GM19468 (cell line): ENCODE data around the gene TRIM71.
A peak's percentile ranks its signal among the peaks of the same experiment; 100 is the strongest.
"Not testable (repeated sequence)": the region's sequence is repeated elsewhere in the genome, so short reads cannot be mapped to it uniquely, and the experiment has no call there.

Source experiments
- ATAC-seq: cut with Tn5 transposase; IDR thresholded peaks from one replicate; pipeline ENCODE4 v1.9.1; 2021; ENCODE audit warnings: mild to moderate bottlenecking, moderate library complexity, moderate number of reproducible peaks; ENCODE audit not compliant: unreplicated experiment; ENCODE audit errors: extremely low read depth

The TRIM71 gene

DNA sequence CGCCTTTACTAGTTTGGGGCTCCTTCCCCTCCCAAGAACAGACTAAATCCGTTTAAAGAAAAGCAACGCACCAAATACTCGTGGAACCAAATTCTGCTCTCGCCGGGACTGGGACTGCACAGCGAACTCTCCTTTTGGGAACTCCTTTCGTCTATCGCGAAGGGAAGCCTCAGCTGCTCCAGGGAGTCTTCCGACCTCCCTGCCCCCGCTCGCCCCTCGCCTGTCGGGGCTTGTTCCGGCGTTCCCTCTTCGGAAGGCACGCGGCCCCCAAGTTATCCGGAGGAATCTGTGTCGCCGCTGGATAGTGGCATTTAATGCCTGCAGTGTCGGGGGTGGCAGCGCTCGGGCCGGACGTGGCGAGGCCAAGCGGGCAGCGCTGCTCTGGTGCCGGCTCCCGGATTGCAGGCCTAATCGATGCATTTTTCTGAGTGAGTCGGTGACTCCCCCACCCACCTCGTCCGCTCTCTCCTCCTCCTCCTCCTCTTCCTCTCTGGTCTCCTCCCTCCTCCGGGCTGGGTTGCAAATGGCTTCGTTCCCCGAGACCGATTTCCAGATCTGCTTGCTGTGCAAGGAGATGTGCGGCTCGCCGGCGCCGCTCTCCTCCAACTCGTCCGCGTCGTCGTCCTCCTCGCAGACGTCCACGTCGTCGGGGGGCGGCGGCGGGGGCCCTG lies at the start of gene TRIM71:
Gene TRIM71 (plus strand): TSS at position 440 of the 671 bp plus-strand sequence. CDS start 84 bp downstream, at position 524.
- ATAC-seq, result no peak

DNA sequence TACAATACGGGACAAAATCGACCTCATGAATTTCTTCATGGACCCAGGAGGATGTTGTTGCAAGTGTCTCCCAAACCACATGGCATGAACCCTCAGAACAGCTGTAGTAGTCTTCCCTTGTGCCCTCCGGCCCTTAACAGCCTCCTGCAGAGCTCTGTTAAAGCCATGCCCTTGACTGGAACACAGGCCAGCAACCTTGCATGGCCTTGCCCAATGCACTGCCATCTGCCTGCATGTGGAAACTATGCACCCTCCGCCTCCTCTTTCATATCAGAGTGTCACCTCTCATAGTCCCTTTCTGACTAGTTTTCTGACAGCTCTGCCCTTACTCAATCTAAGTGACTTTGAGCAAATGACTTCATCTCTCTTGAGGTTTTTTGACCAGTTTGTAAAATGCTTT lies 39.4 kb upstream of the TRIM71 start:
- ATAC-seq, result no peak

DNA sequence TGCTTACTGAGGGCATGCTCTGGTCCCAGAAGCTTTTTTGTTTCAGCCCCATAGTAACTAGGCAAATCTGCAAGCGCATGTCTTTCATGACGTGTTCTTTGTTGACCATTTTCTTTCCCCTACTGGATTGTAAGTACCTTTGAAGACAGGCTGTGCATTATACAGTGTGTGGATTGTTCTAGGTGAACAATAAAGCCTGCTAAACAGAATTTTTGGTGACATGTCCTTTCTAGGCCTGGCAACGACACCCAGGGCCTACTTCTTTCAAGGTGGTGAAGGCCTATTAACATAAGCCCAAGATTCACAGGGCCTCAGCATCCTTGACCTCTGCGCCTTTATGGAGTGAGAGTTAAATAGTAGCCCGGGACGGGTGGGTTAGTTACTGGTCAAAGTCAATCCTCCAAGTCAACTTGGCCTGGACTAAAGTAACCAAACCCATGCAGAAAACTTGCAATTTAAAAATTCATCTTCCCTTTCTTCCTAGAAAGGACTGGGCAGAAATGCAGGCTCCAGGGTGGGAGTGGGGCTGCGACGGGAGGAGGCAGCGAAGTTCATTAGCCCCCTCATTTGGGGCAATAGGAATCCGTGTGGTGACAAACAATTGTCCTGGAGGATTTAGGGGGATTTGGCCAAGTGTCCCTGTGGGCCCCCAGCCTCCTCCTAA lies 37.6 kb upstream of the TRIM71 start:
- no peak for ATAC-seq

DNA sequence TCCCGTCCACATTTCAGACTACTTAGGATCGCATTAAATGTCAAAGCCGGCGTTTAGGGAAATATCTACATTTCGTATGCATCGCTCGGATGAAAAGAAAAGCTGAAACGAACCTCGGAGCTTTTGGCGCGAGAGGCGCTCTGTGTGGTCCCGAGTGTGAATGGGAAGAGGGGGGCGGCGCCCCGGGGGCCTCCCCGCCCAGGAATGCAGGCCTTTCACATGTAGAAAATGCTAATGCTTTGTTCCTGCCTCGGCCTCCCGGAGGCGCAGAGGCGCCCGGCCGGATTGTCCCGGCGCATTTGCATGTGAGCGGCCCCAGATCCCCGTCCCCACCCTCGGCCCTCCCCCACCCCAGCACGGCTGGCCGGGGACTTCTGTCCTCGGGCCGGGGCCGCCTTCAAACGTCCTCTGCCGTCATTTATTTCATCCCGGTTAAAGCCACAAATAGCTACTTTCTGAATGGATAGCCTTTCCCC lies 37.0 kb upstream of the TRIM71 start:
- ATAC-seq, result no peak

DNA sequence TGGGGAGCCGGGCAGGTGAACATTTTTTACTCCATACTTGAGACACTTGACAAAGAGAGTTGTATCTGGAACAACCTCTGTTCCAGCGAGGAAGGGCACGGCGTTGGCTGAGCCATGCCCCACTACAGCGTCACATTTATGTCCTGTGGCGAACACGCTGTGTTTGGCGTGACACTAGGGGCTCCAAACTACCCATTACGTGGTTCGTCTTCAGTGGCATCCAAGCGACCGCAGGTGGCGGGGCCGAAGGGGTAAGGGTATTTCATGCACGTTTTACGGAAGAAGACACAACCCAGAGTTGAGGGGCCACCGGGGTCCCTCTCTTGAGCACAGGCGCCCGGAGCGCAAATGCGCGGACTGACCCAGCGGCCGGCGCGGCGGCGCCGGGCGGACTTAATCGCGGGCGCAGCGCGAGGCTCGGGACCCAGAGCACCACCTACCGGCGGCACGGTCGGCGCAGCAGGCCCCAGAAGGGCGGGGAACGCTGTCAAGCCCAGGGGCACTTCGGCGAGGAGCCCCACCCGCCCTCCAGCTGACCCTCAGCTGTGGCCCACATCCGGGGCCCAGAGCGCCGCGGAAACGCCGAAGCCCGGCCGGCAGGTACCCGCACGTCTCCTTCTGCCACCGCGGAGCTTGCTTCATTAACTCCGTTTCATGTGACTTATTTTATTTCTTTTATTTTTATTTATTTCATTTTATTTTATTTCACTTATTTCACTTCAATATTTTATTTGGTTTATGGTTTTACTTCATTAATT lies 36.4 kb upstream of the TRIM71 start:
- ATAC-seq, result peak; percentile 87

DNA sequence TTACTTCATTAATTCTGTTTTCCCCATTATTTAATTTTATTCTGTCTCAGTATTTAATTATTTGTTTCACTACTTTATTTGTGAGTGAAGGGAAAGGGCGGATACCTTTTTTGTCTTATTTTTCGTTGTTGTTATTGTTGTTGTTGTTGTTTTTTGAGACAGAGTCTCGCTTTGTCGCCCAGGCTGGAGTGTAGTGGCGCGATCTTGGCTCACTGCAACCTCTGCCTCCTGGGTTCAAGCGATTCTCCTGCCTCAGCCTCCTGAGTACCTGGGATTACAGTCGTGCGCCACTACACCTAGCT lies 35.9 kb upstream of the TRIM71 start:
- ATAC-seq, result not testable (repeated sequence)

DNA sequence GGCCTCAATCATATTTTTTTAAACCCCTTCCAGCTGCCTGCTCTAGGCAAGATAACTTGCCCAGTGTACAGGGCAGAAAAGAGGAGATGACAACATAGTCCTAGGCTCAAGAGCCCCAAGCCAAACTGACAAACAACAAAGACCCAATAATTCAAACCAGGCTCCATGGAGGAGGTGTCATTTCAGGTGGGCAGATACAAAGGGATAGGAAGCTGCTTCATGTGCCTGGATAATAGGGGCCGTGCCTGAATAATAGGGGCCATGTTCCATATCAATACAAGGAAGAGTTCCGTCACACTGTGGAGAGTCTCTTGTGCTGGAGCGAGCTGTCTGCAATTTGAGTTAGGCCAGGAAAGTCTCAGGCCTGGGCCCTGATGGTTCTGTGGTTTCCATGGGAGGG lies 35.4 kb upstream of the TRIM71 start:
- ATAC-seq, result no peak

DNA sequence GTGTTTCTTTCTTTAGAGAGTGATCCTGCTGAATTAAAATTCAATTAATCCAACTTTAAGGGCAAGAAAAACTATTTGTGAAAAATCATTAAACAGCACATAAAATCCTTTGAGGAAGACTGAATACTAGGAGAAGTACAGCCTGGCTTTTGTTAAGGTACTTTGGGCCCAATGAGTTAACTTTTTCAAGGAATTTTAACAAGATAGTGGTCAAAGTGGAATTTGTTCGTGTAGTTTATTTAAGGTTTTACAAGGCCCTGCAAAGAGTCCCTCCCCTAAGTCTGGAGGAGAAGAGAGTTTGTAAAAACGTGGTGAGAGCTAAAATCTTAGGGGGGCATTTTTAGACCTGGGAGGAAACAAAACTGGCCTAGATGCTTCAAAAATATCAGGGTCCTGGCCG lies 26.0 kb upstream of the TRIM71 start:
- no peak for ATAC-seq

DNA sequence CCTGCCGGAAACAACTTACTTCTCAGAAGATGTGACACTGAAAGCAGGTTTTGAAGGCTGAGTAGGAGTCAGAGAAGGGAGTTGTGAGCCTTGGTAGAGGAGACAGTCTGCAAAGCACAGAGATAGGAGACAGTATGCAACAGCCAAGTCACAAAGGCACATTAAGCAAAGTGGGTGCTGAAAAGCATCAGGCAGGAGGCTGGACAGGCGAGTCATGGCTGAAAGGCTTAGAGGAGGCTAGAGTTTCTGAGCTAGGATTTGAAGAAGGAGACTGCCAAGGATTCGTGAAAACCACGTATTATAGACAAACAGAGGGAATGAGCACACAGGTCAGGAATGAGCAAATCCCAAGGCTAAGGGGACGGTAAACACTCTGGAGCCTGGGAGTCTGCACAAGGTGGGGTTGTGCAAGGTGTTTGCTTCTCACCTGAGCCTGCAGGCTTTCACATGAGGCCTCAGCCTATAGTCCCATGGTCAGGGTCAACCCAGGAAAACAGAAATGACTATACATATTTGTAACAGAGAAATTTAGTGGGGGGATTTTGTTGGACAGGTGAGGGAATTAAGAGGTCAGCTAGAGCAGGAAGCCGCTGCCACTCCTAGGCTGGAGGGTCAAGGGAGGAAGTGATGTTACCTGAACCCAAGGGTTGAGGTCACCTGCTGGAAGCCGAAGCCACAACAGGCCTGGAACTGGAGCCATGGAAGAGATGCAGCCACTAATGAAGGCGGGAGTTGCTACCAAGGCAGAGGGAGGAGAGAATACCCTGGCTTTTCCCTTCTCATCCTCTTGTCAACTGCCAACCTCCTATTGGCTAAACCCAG lies 23.1 kb upstream of the TRIM71 start:
- ATAC-seq, result no peak

DNA sequence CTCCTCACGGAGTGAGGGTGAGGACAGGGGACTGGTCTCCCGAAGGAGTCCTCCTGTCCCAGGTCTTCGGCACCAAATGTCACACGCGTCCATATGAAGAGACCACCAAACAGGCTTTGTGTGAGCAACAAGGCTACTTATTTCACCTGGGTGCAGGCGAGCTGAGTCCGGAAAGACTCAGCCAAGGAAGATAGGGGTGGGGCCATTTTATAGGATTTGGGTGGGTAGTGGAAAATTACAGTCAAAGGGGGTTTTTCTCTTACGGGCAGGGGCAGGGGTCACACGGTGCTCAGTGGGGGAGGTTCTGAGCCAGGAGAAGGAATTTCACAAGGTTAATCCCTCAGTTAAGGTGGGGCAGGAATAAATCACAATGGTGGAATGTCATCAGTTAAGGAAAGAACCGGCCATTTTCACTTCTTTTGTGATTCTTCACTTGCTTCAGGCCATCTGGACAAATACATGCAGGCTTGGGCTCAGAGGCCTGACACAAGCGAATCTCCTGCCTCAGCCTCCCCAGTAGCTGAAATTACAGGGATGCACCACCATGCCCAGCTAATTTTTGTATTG lies 21.3 kb upstream of the TRIM71 start:
- not testable (repeated sequence) for ATAC-seq

DNA sequence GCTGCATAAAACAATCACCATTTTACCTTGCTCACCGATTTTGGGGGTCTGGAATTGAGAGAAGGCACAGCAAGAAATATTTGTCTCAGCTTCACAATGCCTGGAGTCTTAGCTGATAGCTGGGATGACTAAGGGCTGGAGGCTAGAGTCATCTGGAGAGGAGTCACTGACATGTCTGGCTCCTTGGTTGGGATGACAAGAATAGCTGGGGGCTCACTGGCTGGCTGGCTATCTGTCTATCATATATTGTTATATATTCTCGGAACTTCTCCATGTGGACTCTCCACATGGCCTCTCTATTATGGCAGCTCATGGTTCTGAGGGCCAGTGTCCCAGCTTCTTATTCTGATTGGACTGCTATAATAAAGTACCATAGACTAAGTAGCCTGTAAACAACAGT lies 20.0 kb upstream of the TRIM71 start:
- ATAC-seq, result no peak

DNA sequence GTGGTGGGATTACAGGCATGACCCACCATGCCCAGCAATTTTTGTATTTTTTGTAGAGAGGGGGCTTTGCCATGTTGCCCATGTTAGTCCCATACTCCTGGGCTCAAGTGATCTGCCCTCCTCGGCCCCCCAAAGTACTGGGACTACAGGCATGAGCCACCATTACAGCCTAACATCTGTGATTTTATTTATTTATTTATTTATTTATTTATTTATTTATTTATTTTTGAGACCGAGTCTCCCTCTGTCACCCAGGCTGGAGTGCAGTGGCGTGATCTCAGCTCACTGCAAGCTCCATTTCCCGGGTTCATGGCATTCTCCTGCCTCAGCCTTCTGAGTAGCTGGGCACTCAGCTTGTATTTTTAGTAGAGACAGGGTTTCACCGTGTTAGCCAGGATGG lies 16.4 kb upstream of the TRIM71 start:
- not testable (repeated sequence) for ATAC-seq

DNA sequence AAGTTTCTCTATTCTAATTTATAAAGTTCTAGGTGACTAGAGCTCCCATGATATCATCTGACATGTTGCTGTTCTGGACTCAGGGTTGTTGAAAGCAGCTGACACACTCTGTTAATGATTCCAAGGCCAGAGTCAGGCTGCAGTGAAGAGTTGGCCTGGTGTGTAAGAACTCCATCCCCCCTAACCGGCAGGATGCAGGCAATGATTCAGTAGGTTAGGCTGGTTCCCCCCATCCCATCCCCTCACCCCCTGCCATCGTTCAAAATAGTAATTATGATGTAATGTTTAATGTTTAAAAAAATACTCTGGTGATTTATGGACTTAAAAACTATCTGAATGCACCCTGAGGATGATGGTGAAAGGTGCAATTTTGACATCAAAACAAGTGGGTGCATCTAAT lies 4.6 kb upstream of the TRIM71 start:
- ATAC-seq, result no peak

DNA sequence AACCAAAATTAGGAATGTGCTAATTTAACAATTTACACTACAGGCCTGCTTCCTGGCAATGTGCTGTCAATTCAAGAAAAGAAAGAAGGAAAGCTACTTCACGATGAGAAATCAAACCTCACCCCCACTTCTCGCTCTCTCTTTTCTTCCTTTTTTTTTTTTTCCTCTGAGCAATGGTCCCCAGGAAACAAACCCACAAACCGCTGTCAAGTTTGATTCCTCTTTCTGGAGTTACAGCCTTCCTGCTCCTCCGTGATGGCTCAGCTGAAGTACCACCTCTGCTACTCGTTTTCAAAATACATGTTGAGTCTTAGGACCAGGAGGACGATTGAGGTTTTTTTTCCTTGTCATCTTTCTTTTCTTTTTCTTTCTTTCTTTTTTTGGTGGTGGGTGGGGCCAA lies 3.4 kb upstream of the TRIM71 start:
- no peak for ATAC-seq

DNA sequence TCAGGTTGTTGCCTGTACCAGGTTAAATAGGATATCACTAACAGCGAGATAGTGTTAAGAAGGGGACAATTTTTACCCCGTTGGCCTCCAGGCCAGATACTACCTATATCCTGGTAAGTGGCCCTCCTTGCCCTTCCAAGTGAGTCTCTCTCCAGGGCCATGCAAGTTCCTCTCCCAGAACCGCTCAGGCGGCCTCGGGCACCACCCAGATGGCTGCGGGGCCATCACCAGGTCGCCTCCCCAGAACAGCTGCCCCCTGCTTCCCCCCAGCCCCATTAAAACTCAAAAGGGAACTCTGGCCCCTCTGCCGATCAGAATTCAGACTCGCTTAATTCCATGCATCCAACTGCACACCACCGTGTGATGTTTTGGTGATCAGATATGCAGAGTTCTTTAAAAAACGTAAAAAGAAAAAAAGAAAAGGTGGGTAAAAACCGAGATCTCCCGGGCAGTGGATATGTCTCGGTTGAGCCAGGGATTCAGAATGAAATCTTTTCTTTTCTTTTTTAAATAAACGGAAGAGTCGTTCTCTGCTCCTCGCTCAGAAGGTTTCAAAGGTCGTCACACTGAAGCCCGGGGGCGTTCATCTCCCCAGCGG lies 1.9 kb upstream of the TRIM71 start:
- ATAC-seq, result no peak

DNA sequence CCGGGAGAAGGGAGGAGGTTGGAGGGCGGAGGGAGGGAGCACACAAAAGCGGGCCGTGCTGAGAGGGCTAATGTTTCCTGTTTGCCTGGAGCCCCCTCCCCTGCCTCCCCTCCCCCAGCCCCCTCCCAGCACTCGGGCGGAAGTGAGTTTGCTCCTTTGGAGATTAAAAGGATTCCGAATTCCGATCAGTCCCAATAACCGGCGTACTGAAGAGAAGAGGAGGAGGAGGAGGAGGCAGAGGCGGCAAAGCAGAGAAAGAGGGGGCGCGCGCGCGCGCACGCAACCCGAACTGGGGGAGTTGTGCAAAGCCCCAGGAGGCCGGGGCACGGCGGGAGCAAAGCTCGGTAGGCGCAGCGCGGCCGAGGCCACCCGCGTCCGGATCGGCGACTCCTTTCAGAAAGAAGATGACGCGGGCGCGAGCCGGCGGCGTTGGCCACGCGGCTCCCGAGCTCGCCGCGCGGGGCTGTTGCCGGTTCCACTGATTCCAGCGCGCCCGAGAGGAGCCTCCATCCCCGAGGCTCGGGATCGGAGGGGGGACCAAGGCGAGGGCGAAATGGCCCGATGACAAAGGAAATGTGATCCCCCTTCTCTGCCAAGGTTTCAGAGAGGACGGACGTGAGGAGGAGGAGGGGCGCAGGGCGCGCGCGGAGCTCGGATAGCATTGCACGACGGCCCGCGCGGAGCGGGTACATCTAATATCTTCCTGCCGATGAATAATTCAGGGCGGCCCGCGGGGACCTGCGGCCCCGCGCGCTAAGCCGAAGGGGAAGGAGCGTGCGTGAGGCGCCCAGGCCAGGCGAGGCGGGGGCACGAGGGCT lies 1.1 kb upstream of the TRIM71 start:
- no peak for ATAC-seq

DNA sequence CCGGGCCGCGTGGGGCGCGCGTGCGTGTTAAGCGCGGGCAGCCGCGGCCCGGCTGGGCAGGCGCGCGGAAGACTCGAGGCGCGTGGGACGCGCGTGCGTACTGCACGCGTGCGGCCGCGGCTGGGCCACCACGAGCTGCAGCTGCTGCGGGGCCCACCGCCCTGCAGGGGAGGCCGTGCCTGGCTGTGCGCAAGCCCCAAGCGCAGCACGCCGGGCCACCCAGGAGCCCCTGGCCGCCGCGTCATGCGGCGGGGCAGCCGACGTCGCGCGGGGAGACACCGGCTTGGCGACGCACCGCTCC lies 590 bp upstream of the TRIM71 start:
- no peak for ATAC-seq

DNA sequence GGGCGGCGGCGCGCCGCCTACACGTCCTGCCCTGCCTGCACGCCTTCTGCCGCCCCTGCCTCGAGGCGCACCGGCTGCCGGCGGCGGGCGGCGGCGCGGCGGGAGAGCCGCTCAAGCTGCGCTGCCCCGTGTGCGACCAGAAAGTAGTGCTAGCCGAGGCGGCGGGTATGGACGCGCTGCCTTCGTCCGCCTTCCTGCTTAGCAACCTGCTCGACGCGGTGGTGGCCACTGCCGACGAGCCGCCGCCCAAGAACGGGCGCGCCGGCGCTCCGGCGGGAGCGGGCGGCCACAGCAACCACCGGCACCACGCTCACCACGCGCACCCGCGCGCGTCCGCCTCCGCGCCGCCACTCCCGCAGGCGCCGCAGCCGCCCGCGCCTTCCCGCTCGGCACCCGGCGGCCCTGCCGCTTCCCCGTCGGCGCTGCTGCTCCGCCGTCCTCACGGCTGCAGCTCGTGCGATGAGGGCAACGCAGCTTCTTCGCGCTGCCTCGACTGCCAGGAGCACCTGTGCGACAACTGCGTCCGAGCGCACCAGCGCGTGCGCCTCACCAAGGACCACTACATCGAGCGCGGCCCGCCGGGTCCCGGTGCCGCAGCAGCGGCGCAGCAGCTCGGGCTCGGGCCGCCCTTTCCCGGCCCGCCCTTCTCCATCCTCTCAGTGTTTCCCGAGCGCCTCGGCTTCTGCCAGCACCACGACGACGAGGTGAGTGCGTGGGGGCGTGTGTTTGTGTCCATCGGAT lies 602 bp downstream of the TRIM71 start:
- ATAC-seq, result no peak
